H1 (cell line): ENCODE results near the gene TIAM2. TPM values are rescaled to one million over a fixed set of nuclear protein-coding genes. Genes with fewer than 3 reads are reported as not detected.

ENCODE experiments used
- ATF3 ChIP-seq: IDR thresholded peaks from 2 replicates; pipeline ENCODE4 v1.6.1; 2011; ENCODE audit warnings: low read depth, mild to moderate bottlenecking, low read length; ENCODE audit not compliant: insufficient read depth
- BRCA1 ChIP-seq: IDR thresholded peaks from 2 replicates; pipeline ENCODE4 v1.6.1; 2012; ENCODE audit warnings: low read depth, low read length, improper control_type of control experiment
- CEBPB ChIP-seq: IDR thresholded peaks from 2 replicates; pipeline ENCODE4 v1.6.1; 2012; ENCODE audit warnings: low read depth, low read length
- EZH2 ChIP-seq: fragments of 200-600 bp; sonication (generic); IDR thresholded peaks from 2 replicates; pipeline ENCODE4 v1.7.1; 2012; ENCODE audit warnings: low read depth, mild to moderate bottlenecking, moderate library complexity, low read length, inconsistent platforms; ENCODE audit not compliant: severe bottlenecking
- SAP30 ChIP-seq: fragments of 300-600 bp; sonication (generic); IDR thresholded peaks from 2 replicates; pipeline ENCODE4 v1.7.1; 2012; ENCODE audit warnings: low read length, moderate library complexity, mild to moderate bottlenecking, inconsistent platforms; ENCODE audit not compliant: insufficient read depth, insufficient replicate concordance
- SIX5 ChIP-seq: IDR thresholded peaks from 2 replicates; pipeline ENCODE4 v1.6.1; 2011; ENCODE audit warnings: mild to moderate bottlenecking, low read depth, low read length
- SP4 ChIP-seq: IDR thresholded peaks from 2 replicates; pipeline ENCODE4 v1.6.1; 2012; ENCODE audit warnings: low read length, inconsistent platforms
- SRF ChIP-seq: IDR thresholded peaks from 2 replicates; pipeline ENCODE4 v1.6.1; 2011; ENCODE audit warnings: mild to moderate bottlenecking, low read depth, low read length, moderate library complexity
- YY1 ChIP-seq: IDR thresholded peaks from 2 replicates; pipeline ENCODE4 v1.6.1; 2011; ENCODE audit warnings: low read depth, mild to moderate bottlenecking, low read length
- polyA plus RNA-seq, 7 experiments: library from polyadenylated mRNA; depleted of rRNA in 3 of 7; stranded (reverse) in 5 of 7; unstranded in 2 of 7; fragments of >200 nt in 5 of 7; fragments of 200-250 nt in 2 of 7; gene quantifications; 1 replicate in 5 of 7; 2 replicates in 1 of 7; 4 replicates in 1 of 7; pipeline versions ENCODE4 v1.2.1 to v1.2.3, GENCODE V29; 2011 to 2013; ENCODE audit warnings: missing spikeins in 2 of 7, mixed read lengths in 2 of 7
- total RNA-seq: library from RNA; stranded (reverse); fragmentation: NEBNext Ultra II Directional; extraction: Animal tissue kit (Norgen Biotek cat#: 25700); gene quantifications from 2 replicates; pipeline ENCODE4 v1.2.1, GENCODE V29; 2021

TIAM2 gene
- total and polyA plus RNA-seq, 2 of the 8 experiments (the other 6 are each of a cell fraction or from before 2014, with no cell fraction given): 7.4 to 23.9 TPM

- TF ChIP-seq SP4: no peak
- TF ChIP-seq YY1: no peak
- no peak for TF ChIP-seq ATF3
- no peak for TF ChIP-seq BRCA1
- no peak for TF ChIP-seq EZH2
- no peak for TF ChIP-seq SAP30
- TF ChIP-seq SIX5: no peak
- no peak for TF ChIP-seq SRF
- no peak for TF ChIP-seq CEBPB
- TF ChIP-seq, all 59 proteins: peak for 0
These were observed 1.8 kb downstream of the TIAM2 start (continued) for GRCh38 chr6:154996841-154997311.
